Left ventricle myocardium inferior (tissue), 1 donor: ENCODE measurements around the gene XPO6. TPM values are rescaled to one million over a fixed set of nuclear protein-coding genes. Genes with fewer than 3 reads are reported as not detected.

Source experiments
- DNase-seq: peaks from one replicate; pipeline ENCODE4 v3.0.0-alpha.2; 2020
- H3K27ac ChIP-seq: fragments of 200-600 bp; replicated peaks from 2 replicates; pipeline ENCODE4 v1.8.0; 2021
- H3K27me3 ChIP-seq: fragments of 200-600 bp; 2 replicates; pipeline ENCODE4 v1.8.0; 2021; ENCODE audit warnings: low read depth
- H3K36me3 ChIP-seq: fragments of 200-600 bp; 2 replicates; pipeline ENCODE4 v1.8.0; 2021
- H3K4me1 ChIP-seq: fragments of 200-600 bp; 2 replicates; pipeline ENCODE4 v1.8.0; 2021
- H3K4me3 ChIP-seq: fragments of 200-600 bp; 2 replicates; pipeline ENCODE4 v1.8.0; 2021; ENCODE audit warnings: mild to moderate bottlenecking, moderate library complexity
- H3K9me3 ChIP-seq: fragments of 200-600 bp; replicated peaks from 2 replicates; pipeline ENCODE4 v1.8.0; 2021
- intact Hi-C: fragments of 100-400 bp; cut with micrococcal nuclease; formaldehyde crosslinking; loops from one replicate; pipeline ENCODE4 v1.11.0; 2022
- total RNA-seq: library from RNA; stranded (reverse); fragmentation: NEBNext Ultra II Directional; extraction: Animal tissue kit (Norgen Biotek cat#: 25700); gene quantifications from one replicate; pipeline ENCODE4 v1.2.1, GENCODE V29; 2021
- TF ChIP-seq, protein P1 (sequence below): fragments of 200-600 bp; IDR thresholded peaks from 2 replicates; pipeline ENCODE4 v1.8.0; 2021; ENCODE audit warnings: antibody characterized with exemption, mild to moderate bottlenecking, borderline replicate concordance
- donor health status: DM: no; HTN: yes; CAD: no; lungs with severe emphysema.

XPO6 gene
- total RNA-seq, 1 donor from 2014 or later: 26.4 TPM

DNA sequence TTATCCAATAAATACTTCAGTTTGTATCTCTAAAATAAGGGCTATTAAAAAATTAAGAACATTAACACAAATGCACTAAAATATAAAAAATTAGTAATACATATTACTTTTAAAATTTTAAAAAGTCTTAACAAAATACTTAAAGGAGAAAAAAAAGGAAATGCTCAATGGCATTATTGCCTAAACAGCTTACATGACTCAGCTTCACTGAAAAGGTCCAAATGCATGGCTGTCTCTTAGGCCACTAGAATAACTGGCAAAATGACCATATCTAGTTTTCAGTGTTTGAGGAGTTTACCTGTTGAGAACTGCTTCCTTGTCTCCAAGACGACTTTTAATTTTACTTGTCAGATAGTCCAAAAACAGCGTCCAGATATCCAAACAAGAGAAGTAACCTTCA is 66.0 kb downstream of the XPO6 start:
- Histone ChIP-seq H3K36me3 (peaks cover 75% of the 10 kb centered on the region), H3K9me3 (no peaks in the 10 kb centered on the region), H3K27ac (no peak overlapping the region), H3K27me3 (no peaks in the 10 kb centered on the region), H3K4me3 (no peak overlapping the region), H3K4me1 (peaks cover 10% of the 10 kb centered on the region)
- intact Hi-C loops: no loop called here
- DNase-seq: no peak
- TF ChIP-seq, protein P1, sequence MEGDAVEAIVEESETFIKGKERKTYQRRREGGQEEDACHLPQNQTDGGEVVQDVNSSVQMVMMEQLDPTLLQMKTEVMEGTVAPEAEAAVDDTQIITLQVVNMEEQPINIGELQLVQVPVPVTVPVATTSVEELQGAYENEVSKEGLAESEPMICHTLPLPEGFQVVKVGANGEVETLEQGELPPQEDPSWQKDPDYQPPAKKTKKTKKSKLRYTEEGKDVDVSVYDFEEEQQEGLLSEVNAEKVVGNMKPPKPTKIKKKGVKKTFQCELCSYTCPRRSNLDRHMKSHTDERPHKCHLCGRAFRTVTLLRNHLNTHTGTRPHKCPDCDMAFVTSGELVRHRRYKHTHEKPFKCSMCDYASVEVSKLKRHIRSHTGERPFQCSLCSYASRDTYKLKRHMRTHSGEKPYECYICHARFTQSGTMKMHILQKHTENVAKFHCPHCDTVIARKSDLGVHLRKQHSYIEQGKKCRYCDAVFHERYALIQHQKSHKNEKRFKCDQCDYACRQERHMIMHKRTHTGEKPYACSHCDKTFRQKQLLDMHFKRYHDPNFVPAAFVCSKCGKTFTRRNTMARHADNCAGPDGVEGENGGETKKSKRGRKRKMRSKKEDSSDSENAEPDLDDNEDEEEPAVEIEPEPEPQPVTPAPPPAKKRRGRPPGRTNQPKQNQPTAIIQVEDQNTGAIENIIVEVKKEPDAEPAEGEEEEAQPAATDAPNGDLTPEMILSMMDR: no peak

DNA sequence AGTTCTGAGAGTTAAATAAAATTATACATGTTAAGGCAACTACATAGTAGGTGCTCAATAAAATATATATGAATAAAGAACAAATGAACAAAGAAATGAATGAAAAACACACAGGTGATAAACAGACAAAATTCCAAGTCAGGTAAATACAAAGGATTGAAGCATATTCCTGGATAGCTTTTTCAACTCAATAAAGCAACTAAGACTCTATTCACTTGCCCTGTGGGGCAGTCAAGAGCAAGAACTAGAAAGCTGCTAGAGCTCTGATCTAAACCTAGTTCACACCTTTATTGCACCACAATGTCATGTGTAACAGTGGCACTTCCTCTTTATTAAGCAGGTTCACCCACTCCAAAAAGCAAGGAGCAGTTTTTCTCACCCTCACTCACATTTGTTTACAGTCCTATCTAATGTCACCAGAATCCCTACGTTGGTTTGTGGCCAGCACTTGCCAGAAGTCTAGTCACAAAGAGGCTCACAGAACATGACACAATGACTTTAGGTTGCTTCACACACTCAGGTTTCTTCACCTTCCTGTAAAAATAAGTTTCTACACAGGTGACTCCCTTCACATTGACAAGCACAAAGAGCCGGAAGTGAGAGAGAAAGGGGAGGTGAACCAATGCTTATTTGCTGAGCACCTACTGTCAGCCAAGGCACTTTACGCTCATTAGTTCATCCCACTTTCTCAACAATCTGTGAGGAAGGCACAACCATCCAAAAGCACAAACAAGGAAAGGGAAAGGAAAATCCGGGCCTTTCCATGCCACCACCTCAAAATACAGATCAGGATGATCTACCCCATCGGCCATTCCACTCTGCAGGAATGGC is 70.8 kb downstream of the XPO6 start:
- TF ChIP-seq, protein P1: no peak
- no peak for DNase-seq
- peaks cover 35% of the 10 kb centered on the region for H3K36me3 ChIP-seq
- H3K4me3 ChIP-seq: no peak overlapping the region
- no peaks in the 10 kb centered on the region for H3K9me3 ChIP-seq
- peaks cover 10% of the 10 kb centered on the region for H3K4me1 ChIP-seq
- no peaks in the 10 kb centered on the region for H3K27me3 ChIP-seq
- intact Hi-C loops: no loop called here
- H3K27ac ChIP-seq: peak overlapping the region; percentile 48

DNA sequence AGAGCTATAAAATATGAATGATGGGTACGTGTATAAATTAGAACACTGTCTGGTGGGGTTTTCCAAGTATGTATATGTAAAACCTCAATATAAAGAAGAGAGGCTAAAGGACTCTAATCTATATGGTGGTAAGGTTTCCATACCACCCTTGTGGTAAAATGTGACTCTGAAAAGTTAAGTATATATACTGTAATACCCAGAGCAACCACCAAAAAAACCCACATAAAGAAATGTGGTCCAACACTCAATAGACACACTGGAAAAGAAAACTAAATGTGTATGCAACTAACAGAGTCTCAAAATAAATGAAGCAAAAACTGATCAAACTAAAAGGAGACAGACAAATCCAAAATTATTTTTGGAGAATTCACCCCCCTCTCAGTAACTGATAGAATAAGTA is 72.2 kb downstream of the XPO6 start:
- peaks cover 10% of the 10 kb centered on the region for H3K4me1 ChIP-seq
- intact Hi-C loops: no loop called here
- peaks cover 32% of the 10 kb centered on the region for H3K36me3 ChIP-seq
- no peak overlapping the region for H3K4me3 ChIP-seq
- no peak for DNase-seq
- TF ChIP-seq, protein P1: peak; percentile 8
- no peaks in the 10 kb centered on the region for H3K27me3 ChIP-seq
- no peaks in the 10 kb centered on the region for H3K9me3 ChIP-seq
- no peak overlapping the region for H3K27ac ChIP-seq

DNA sequence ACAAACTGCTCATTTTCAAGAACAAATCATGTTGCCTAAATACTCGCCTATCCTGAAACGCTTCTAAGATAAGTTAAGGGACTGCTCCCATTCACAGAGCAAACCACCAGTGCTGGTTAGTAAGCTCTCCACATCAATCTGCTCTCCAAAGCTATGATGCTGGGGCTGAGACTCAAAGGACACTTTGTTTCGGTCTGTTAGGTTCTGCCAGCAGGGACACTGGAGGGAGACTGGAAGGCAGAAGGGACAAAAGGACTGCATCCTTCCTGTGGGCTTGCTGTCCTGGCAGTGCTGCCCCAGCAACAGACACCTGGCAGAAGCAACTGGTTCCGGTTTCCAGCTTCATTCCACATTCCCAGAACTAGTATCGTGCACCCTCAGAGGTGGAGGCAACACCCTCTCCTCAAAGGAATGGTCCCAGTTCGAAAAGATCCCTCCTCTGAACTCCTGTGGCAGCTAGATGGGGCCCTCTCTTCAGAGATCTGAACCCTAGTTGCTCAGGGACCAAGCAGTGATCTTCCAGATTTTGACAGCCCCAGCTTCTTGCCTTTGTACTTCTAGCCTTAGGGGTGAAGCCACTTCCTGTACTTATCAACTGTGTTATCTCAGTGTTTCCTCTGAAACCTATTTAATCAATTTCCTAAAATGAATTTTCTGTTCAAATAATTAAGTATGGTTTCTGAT is 74.9 kb downstream of the XPO6 start:
- Histone ChIP-seq H3K9me3 (no peaks in the 10 kb centered on the region), H3K36me3 (peaks cover 42% of the 10 kb centered on the region), H3K27me3 (no peaks in the 10 kb centered on the region), H3K4me3 (no peak overlapping the region), H3K4me1 (peaks cover 4% of the 10 kb centered on the region), H3K27ac (no peak overlapping the region)
- TF ChIP-seq, protein P1: no peak
- intact Hi-C loops: no loop called here
- DNase-seq: no peak

DNA sequence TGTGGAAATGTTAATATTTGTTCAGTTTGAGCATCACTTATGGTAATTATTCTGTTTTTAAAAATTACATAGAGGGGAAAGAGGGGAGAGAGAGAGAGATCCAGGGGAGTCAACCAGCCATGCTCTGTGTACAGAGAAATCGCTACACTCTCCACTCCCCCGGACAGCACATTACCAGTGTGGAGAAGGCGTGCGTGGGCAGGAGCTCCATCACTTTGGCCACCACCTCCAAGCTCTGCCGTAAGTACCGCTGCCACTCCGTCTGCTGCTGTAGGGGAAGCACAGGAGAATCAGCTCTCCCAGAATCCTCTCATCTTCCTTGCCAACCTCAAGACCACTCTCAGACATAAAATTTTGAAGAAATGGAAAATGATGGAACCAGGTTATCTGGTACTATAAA is 78.1 kb downstream of the XPO6 start:
- Histone ChIP-seq H3K4me3 (no peak overlapping the region), H3K27me3 (no peaks in the 10 kb centered on the region), H3K9me3 (no peaks in the 10 kb centered on the region), H3K36me3 (peaks cover 69% of the 10 kb centered on the region), H3K4me1 (no peaks in the 10 kb centered on the region), H3K27ac (no peak overlapping the region)
- DNase-seq: no peak
- TF ChIP-seq, protein P1: no peak
- intact Hi-C loops: no loop called here
